Measurements from ENCODE around the gene CHST15.

DNA sequence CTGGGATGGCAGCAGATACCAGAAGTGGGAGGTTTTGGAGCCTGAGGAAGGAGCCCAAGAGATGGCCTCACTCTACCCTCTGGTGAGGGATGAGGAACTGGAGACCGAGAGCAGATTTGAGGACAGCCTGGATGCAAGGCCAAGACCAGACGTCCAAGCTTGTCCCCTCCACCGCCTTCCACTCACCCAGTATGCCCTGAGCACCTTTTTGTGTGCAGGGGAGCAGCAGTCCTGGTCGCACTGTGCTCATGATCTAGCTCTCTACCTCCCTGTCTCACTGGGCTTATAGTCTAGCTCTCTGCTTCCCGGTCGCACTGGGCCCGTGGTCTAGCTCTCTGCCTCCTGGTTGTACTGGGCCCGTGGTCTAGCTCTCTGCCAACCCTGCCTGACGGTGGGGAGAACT lies 33.6 kb upstream of the CHST15 start:
- TF ChIP-seq POLR2AphosphoS5 (IDR thresholded peaks at IDR 0.05; ENCODE audit: low read depth, low read length), result no peak
- TF ChIP-seq TAF1 (IDR thresholded peaks at IDR 0.05; ENCODE audit: low read depth, low read length), result no peak
- TF ChIP-seq YY1 (IDR thresholded peaks at IDR 0.05; ENCODE audit: low read depth, low read length), result no peak
- TF ChIP-seq, protein P1, sequence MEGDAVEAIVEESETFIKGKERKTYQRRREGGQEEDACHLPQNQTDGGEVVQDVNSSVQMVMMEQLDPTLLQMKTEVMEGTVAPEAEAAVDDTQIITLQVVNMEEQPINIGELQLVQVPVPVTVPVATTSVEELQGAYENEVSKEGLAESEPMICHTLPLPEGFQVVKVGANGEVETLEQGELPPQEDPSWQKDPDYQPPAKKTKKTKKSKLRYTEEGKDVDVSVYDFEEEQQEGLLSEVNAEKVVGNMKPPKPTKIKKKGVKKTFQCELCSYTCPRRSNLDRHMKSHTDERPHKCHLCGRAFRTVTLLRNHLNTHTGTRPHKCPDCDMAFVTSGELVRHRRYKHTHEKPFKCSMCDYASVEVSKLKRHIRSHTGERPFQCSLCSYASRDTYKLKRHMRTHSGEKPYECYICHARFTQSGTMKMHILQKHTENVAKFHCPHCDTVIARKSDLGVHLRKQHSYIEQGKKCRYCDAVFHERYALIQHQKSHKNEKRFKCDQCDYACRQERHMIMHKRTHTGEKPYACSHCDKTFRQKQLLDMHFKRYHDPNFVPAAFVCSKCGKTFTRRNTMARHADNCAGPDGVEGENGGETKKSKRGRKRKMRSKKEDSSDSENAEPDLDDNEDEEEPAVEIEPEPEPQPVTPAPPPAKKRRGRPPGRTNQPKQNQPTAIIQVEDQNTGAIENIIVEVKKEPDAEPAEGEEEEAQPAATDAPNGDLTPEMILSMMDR (IDR thresholded peaks at IDR 0.05; ENCODE audit: control extremely low read depth in 1 of 3, insufficient read depth in 1 of 3, low read depth in 1 of 3, low read length in 3 of 3), result no peak
- no peak for TF ChIP-seq SIN3A (conservative IDR thresholded peaks at IDR 0.05 in 1 of 2, IDR thresholded peaks at IDR 0.05 in 1 of 2; ENCODE audit: low read depth in 1 of 2, low read length in 2 of 2)
- TF ChIP-seq JUND (IDR thresholded peaks at IDR 0.05; ENCODE audit: low read length), result no peak
- TF ChIP-seq SP1 (IDR thresholded peaks at IDR 0.05; ENCODE audit: low read depth, low read length), result no peak
- no peak for TF ChIP-seq EGR1 (IDR thresholded peaks at IDR 0.05; ENCODE audit: borderline replicate concordance, low read depth, low read length)
- TF ChIP-seq ZNF274 (IDR thresholded peaks at IDR 0.05; ENCODE audit: borderline replicate concordance, extremely low read depth, low read length), result no peak
- TF ChIP-seq POLR2A (IDR thresholded peaks at IDR 0.05; ENCODE audit: control extremely low read depth in 1 of 2, low read depth in 2 of 2, low read length in 2 of 2), result no peak
